GM19239 (cell line): ENCODE results near the gene VSTM4.

Source experiments
- DNase-seq: peaks from one replicate; pipeline ENCODE4 v3.0.0; 2011; ENCODE audit warnings: low spot score; ENCODE audit not compliant: insufficient read length
- FAIRE-seq: peaks from 2 replicates; lab custom pipeline; 2011; peaks lifted over from hg19 to GRCh38; lab: Jason Lieb, UNC

Gene VSTM4

GRCh38 chr10:49053053-49053997 lies 62.0 kb downstream of the VSTM4 start:
- DNase-seq: no peak
- peak; percentile 67 for FAIRE-seq

DNA sequence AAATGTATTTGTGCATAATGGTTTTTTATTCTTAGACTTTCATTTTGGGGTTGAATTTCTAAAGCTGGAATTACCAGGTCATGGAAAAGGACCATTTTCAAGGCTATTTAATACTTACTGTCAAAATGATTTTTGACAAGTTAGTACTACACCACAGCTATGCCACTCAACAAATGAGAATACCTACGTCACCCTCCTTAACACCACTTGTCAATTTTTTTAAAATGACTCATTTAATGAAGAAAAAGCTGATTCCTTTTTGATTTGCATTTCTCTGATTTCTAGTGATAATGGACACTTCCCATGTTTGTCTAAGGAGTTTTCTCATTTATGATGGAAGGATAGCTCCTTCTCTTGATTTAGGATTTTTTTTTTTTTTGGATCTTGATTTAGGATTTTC lies 63.3 kb downstream of the VSTM4 start:
- DNase-seq (no peak), FAIRE-seq (no peak)

- FAIRE-seq (no peak), DNase-seq (no peak)
These were observed 64.4 kb downstream of the VSTM4 start for GRCh38 chr10:49050906-49051305.

GRCh38 chr10:49050366-49050765 lies 65.0 kb downstream of the VSTM4 start:
- FAIRE-seq (no peak), DNase-seq (no peak)

DNA sequence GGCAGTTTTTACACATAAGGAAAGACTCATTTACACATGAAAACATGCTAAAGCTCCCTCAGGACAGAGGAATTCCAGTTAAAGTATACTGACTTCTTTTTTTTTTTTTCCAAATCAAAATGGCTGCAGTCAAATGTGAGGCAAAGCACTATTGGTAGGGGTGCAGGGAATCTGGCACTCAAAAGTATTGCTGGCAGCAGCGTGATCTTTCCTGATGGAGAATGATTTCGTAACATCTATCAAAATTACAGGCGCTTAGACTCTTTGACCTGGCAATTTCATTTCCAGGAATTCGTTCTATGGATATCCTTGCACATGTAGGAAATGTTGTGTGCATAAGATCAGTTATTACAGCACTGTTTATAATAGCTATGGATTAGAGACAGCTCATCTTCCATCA lies 65.7 kb downstream of the VSTM4 start:
- no peak for FAIRE-seq

DNA sequence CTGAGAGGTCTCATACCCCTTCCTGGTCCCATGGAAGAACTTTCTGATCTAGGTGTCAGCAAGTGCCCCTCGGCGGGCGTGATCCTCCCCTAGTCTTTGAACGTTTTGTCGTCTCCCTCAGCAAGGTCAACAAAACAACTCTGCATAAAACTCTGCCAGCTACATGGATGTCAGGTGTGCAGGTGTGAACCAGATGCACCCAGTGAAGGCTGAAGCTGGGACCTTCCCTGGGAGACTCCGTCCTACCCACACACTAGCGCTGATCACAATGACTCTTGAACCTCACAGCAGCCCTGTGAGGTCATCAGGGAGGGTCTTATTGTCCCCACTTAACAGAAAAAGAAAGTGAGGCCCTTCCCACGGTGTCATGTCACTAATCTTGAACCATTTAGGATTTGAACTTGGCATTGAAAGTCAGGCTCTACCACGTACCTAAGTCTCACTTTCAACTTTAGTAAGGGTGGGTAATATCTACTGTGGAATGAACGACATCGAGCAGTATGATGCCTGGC lies 68.1 kb downstream of the VSTM4 start:
- FAIRE-seq (no peak), DNase-seq (no peak)

More for the DNA sequence above, 65.7 kb downstream of the VSTM4 start:
- DNase-seq: no peak

GRCh38 chr10:49044293-49045193 lies 70.8 kb downstream of the VSTM4 start:
- FAIRE-seq (peak; percentile 56), DNase-seq (no peak)

DNA sequence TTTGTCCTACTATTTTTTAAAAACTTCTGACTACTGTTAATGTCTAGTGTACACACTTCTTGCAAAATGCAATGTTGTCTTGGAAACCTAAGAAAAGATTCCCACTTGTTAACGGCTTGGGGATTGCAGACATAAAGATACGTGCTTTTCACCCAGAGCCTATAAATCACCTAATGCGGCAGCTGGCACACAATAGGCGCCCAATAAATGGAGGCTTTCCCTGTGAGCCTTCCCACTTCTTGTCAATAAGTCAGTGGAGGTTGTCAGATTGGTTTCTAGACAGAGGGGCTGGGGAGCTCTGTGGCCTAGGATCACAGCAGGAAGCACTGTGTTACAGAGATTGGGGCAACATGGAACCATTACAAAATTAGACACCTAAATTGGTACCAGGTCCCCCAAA lies 74.7 kb downstream of the VSTM4 start:
- no peak for DNase-seq
- no peak for FAIRE-seq

GRCh38 chr10:49039409-49039808 lies 75.9 kb downstream of the VSTM4 start:
- FAIRE-seq: no peak
- DNase-seq: no peak

DNA sequence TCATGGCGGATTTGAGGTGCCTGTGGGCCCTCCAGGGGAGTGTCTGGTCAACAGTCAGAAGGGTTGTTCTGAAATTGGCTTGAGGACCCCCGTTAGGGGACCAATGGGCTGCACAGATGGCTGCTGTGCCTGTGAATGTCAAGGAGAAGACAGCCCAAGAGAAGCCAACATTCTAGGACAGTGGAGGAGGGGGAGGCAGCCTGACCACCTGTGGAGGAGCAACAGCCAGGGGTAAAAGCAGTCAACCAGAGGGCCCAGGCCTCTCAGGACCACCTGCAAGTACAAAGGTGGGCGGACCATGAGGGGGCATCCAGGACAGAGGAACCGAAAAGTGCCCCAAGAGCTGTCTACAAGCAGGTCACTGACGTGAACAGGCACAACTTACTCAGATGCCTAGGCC lies 76.6 kb downstream of the VSTM4 start:
- FAIRE-seq: no peak
- no peak for DNase-seq

- DNase-seq (no peak), FAIRE-seq (no peak)
These were observed 78.1 kb downstream of the VSTM4 start for GRCh38 chr10:49037187-49037586.

- DNase-seq (no peak), FAIRE-seq (no peak)
These were observed 78.7 kb downstream of the VSTM4 start for GRCh38 chr10:49036638-49037037.

DNA sequence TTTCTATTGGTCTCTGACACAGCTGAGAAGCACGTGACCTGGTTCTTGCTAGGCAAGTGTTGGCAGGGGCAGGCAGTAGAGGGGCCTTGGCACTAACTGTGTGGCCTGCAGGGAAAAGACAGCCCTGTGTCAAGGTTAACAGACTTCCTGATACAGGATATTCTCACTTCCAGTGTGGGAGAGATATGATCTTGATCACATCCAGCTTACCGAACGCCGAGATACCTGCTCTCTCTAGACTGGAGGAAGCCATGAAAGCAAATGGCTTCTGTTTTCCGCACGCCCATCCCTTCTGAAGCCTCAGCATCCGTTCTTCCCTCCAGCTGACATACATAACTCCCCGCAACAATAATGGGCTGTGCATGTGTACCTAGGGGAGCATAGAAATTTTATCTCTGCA lies 79.4 kb downstream of the VSTM4 start:
- DNase-seq (no peak), FAIRE-seq (no peak)

DNA sequence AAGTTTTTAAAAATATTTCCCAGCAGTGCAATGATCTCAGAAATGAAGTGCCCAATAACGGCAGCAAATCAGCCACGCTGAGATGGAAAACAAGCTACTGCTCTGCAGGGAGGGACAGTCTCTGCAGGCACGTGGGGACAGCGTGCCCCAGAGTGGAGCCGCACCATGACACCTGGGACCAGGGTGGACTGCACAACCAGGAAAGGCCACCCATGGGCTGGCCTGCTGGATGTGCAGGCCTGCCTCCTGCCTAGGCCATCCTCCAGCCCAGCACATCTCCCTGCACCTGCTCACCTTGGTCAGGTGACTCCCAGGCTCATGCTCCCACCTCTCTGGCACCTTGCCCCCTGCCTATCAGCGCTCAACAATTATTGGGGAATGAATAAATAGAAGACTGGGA lies 80.4 kb downstream of the VSTM4 start:
- DNase-seq (no peak), FAIRE-seq (no peak)

DNA sequence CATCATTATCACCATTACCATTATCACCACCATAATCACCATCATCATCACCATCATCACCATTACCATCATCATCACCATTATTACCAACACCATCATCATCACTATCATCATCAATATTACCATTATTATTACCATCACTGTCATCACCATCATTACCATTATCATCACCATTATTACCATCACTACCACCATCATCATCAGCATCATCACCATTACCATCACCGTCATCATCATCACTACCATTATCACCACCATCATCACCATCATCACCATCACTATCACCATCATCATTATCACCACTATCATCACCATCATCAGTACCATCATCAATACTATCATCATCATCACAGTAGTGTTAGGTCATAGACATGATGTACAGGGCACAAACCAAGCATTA lies 81.4 kb downstream of the VSTM4 start:
- FAIRE-seq (no peak), DNase-seq (no peak)

DNA sequence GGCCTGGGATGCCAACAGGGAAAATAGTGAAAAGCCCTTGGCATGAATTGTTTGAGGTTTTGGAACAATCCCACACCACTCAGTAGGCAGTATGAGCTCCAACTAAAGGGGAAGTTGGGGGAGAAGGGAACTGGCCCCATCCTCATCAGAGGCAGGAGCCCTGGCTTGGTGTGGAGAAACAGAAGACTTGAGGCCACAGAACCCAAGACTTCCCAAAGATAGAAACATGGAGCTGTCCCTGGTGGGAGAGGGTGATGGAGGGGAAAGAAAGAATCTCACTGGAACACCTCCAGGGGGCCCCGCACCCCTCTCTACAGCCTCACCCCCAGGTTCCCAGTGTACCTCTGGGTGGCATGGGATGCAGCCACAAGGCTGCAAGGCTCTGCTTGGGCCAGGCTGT lies 85.7 kb downstream of the VSTM4 start:
- FAIRE-seq (no peak), DNase-seq (no peak)

- FAIRE-seq (no peak), DNase-seq (no peak)
These were observed 86.7 kb downstream of the VSTM4 start for GRCh38 chr10:49028639-49029038.

DNA sequence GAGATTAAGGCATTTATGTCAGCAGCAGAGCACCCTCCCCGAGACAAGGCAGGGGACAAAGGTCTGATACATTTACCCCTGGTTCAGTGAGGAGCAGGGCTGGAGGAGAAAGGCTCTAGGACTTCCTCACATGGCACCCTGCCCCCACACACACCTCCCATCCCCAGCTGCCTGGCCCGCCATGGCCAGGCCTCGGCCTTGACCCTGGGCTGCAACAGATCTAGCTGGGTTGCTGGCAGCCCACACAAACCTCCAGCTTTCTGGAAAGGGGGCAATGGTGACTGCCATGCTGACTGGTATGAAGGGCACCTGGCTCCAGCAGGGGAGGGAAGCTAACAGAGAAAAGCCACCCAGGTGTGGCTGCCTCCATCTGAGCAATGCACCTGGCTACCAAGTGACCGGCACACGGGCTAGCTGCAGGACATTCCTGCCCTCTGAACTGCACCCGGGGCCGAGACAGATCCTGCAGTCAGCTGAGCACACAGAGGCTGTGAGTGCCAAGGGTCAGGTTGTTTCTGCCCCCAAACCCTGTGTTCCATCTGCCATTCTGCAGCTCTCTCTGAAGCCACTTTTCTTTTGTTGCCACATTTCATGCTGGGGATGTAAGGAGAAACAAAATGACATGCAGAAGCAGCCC lies 89.9 kb downstream of the VSTM4 start:
- FAIRE-seq (no peak), DNase-seq (no peak)

DNA sequence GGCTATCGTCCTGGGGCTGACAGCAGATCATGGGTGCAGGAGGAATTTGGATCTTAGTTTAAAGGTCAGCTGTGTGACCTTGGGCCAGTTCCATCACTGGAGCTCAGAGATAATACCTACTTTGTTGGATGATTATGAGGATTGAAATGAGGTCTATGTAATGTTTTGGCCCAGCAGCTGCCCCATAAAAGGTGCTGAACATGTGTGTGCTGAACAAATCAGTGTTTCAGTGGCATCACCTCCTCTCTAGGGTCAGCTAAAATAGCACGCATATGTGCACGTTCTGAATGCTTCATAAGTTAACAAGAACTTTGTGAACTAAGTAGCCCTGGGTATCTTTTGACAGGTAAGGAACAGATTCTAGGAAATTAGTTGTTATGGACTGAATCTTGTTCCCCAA lies 90.8 kb downstream of the VSTM4 start:
- FAIRE-seq: no peak

DNA sequence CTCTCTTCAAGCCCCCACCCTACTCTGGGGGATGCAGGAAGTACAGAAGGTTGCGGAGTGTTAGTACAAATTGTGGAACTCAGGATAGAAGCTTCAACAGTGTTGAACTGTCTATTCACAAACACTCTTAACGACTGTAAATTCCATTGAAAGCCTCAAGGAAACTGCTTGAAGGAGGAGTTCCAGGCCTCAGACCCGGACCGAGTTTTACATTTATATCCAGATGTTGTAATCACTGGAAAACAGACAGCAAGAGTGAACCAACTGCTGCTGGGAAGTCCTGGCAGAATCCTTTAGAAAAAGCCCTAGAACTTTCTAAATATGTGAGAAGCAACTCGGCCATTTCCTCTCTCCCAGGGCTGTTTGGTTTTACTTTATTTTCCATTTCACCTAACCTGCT lies 91.6 kb downstream of the VSTM4 start:
- DNase-seq: no peak
- FAIRE-seq: no peak

More for the DNA sequence above, 90.8 kb downstream of the VSTM4 start:
- no peak for DNase-seq
